RWPE2 (cell line): ENCODE results near the gene DUSP5.

Experiments
- ATAC-seq: fragments of 200-7000 bp; cut with Tn5 transposase; 3 replicates; pipeline ENCODE4 v1.9.1; 2021; ENCODE audit warnings: low read depth
- DNase-seq: peaks from one replicate; pipeline ENCODE4 v3.0.0-alpha.2; 2020; ENCODE audit warnings: low spot score
- H3K27ac ChIP-seq: fragments of 450-650 bp; 2 replicates; pipeline ENCODE4 v1.5.1; 2017; ENCODE audit warnings: mild to moderate bottlenecking; ENCODE audit not compliant: poor library complexity, severe bottlenecking
- H3K27me3 ChIP-seq: fragments of 250-450 bp; sonication (Bioruptor Pico); 2 replicates; pipeline ENCODE4 v1.5.1; 2021; ENCODE audit warnings: mild to moderate bottlenecking, moderate library complexity; ENCODE audit not compliant: insufficient read depth, poor library complexity, severe bottlenecking
- H3K36me3 ChIP-seq: fragments of 250-450 bp; sonication (Bioruptor Pico); 2 replicates; pipeline ENCODE4 v1.5.1; 2020; ENCODE audit warnings: low read depth, mild to moderate bottlenecking, moderate library complexity
- H3K4me1 ChIP-seq: fragments of 250-450 bp; sonication (Bioruptor Pico); 2 replicates; pipeline ENCODE4 v1.5.1; 2021; ENCODE audit warnings: mild to moderate bottlenecking, moderate library complexity; ENCODE audit not compliant: insufficient read depth, poor library complexity, severe bottlenecking
- H3K4me3 ChIP-seq: fragments of 250-450 bp; sonication (Bioruptor Pico); 2 replicates; pipeline ENCODE4 v1.5.1; 2021; ENCODE audit warnings: mild to moderate bottlenecking, moderate library complexity; ENCODE audit not compliant: severe bottlenecking
- H3K9me3 ChIP-seq: fragments of 250-450 bp; sonication (Bioruptor Pico); 2 replicates; pipeline ENCODE4 v1.5.1; 2021; ENCODE audit warnings: mild to moderate bottlenecking, moderate library complexity; ENCODE audit not compliant: severe bottlenecking
- CTCF ChIP-seq: fragments of 450-650 bp; IDR thresholded peaks from one replicate; pipeline ENCODE4 v1.5.1; 2017; ENCODE audit warnings: mild to moderate bottlenecking, moderate library complexity; ENCODE audit not compliant: poor library complexity, severe bottlenecking

DUSP5 gene

GRCh38 chr10:110524179-110524858, 26.6 kb downstream of the DUSP5 start:
- DNase-seq, result no peak
- peaks cover 24% of the 10 kb centered on the region for H3K4me1 ChIP-seq
- no peaks in the 10 kb centered on the region for H3K9me3 ChIP-seq
- no peak for ATAC-seq
- H3K4me3 ChIP-seq, result no peak overlapping the region
- no peaks in the 10 kb centered on the region for H3K27me3 ChIP-seq
- no peak for TF ChIP-seq CTCF
- H3K36me3 ChIP-seq, result 0 out of 2 replicates have a peak, but pooled peaks cover 4% of the 10 kb centered on the region
- H3K27ac ChIP-seq, result peak overlapping the region; percentile 38

GRCh38 chr10:110524859-110525232, 27.1 kb downstream of the DUSP5 start:
- peaks cover 28% of the 10 kb centered on the region for H3K4me1 ChIP-seq
- no peak for ATAC-seq
- DNase-seq, result no peak
- no peaks in the 10 kb centered on the region for H3K27me3 ChIP-seq
- H3K36me3 ChIP-seq, result 0 out of 2 replicates have a peak, but pooled peaks cover 4% of the 10 kb centered on the region
- no peaks in the 10 kb centered on the region for H3K9me3 ChIP-seq
- H3K27ac ChIP-seq, result peak overlapping the region; percentile 38
- no peak for TF ChIP-seq CTCF
- no peak overlapping the region for H3K4me3 ChIP-seq

GRCh38 chr10:110525349-110526260, 27.9 kb downstream of the DUSP5 start:
- TF ChIP-seq CTCF, result no peak
- DNase-seq (no peak), ATAC-seq (peak; percentile 55)
- Histone ChIP-seq H3K27me3 (no peaks in the 10 kb centered on the region), H3K4me3 (no peak overlapping the region), H3K4me1 (peaks cover 31% of the 10 kb centered on the region), H3K27ac (peak overlapping the region; percentile 38), H3K9me3 (no peaks in the 10 kb centered on the region), H3K36me3 (no peaks in the 10 kb centered on the region)

GRCh38 chr10:110527731-110528171, 30.0 kb downstream of the DUSP5 start:
- Histone ChIP-seq H3K9me3 (no peaks in the 10 kb centered on the region), H3K27ac (peak overlapping the region; percentile 47)

More at GRCh38 chr10:110527731-110528171, 30.0 kb downstream of the DUSP5 start:
- DNase-seq (no peak), ATAC-seq (no peak)
- TF ChIP-seq CTCF, result no peak
- peaks cover 37% of the 10 kb centered on the region for H3K4me1 ChIP-seq
- no peak overlapping the region for H3K4me3 ChIP-seq
- no peaks in the 10 kb centered on the region for H3K36me3 ChIP-seq
- no peaks in the 10 kb centered on the region for H3K27me3 ChIP-seq
